HCT116 (cell line): ENCODE measurements around the gene TMA7B. TPM values are rescaled to one million over a fixed set of nuclear protein-coding genes. Genes with fewer than 3 reads are reported as not detected.

ENCODE experiments used
- ATAC-seq: fragments of 200-7000 bp; cut with Tn5 transposase; 2 replicates; pipeline ENCODE4 v1.9.1; 2020; ENCODE audit warnings: mild to moderate bottlenecking, moderate library complexity
- BruUV-seq: library from RNA; stranded (reverse); fragments of 400-500 nt; replicated peaks from 2 replicates; lab custom pipeline; 2021; lab: Mats Ljungman, UMichigan
- CTCF ChIA-PET: fragments of 300-600 bp; sonication (Branson Sonifier 250); formaldehyde crosslinking; loops from one replicate; lab custom pipeline; 2021; ENCODE audit warnings: antibody characterized with exemption; lab: Charles Lee
- POLR2A ChIA-PET: fragments of 300-600, 350-600 bp; sonication (Branson Sonifier 250); formaldehyde crosslinking; loops from one replicate; lab custom pipeline; 2021; ENCODE audit warnings: antibody characterized with exemption; lab: Charles Lee
- RAD21 ChIA-PET, 2 experiments: fragments of 300-600 bp; sonication (Branson Sonifier 250); formaldehyde crosslinking; loops; one replicate each; lab custom pipeline; 2023; ENCODE audit warnings: low total read pairs in 2 of 2; ENCODE audit not compliant: uncharacterized antibody in 2 of 2, unreplicated experiment in 2 of 2, low non-redundant PET in 1 of 2; lab: Charles Lee
- DNase-seq: peaks from one replicate; pipeline ENCODE4 v3.0.0-alpha.2; 2010; ENCODE audit warnings: low read depth, low spot score
- H2AFZ ChIP-seq: fragments of 200-600 bp; shearing (Covaris generic), sonication (generic); 2 replicates; pipeline ENCODE4 v1.6.1; 2017; ENCODE audit warnings: low read depth, mixed run types, mixed read lengths, antibody characterized with exemption, low read length; ENCODE audit not compliant: poor library complexity, severe bottlenecking
- H3K27ac ChIP-seq: 2 replicates; pipeline ENCODE4 v1.5.1; 2012; ENCODE audit warnings: low read depth, low read length
- H3K27me3 ChIP-seq: fragments of 200-600 bp; sonication (generic); 2 replicates; pipeline ENCODE4 v1.6.1; 2016; ENCODE audit warnings: mixed run types, low read length, mixed read lengths; ENCODE audit not compliant: insufficient read depth
- H3K36me3 ChIP-seq, 2 experiments: fragments of 200-500 bp in 1 of 2; fragments of 200-600 bp in 1 of 2; sonication (Bioruptor generic) in 1 of 2; sonication (generic) in 1 of 2; 2 replicates each; pipeline versions ENCODE4 v1.5.1 to v1.6.1; 2014 to 2016; ENCODE audit warnings: low read length in 2 of 2, inconsistent platforms in 1 of 2, mixed read lengths in 1 of 2, mixed run types in 1 of 2; ENCODE audit not compliant: insufficient read depth in 2 of 2, control insufficient read depth in 1 of 2
- H3K4me1 ChIP-seq, 2 experiments: fragments of 200-600 bp in 1 of 2; sonication (generic) in 1 of 2; 2 replicates each; pipeline versions ENCODE4 v1.5.1 to v1.6.1; 2012 to 2017; ENCODE audit warnings: low read length in 2 of 2, inconsistent platforms in 1 of 2, mild to moderate bottlenecking in 1 of 2, mixed read lengths in 1 of 2, mixed run types in 1 of 2, moderate library complexity in 1 of 2; ENCODE audit not compliant: insufficient read depth in 2 of 2, control insufficient read depth in 1 of 2
- H3K4me2 ChIP-seq: fragments of 200-600 bp; sonication (generic); 2 replicates; pipeline ENCODE4 v1.6.1; 2017; ENCODE audit warnings: mixed run types, low read length, mixed read lengths
- H3K4me3 ChIP-seq, 2 experiments: fragments of 200-600 bp in 1 of 2; sonication (generic) in 1 of 2; replicated peaks in 1 of 2; 2 replicates each; pipeline ENCODE4 v1.5.1; 2011 to 2016; ENCODE audit warnings: low read length in 2 of 2, control low read depth in 1 of 2, low read depth in 1 of 2, mild to moderate bottlenecking in 1 of 2, mixed read lengths in 1 of 2, mixed run types in 1 of 2
- H3K79me2 ChIP-seq: fragments of 200-600 bp; sonication (generic); 2 replicates; pipeline ENCODE4 v1.6.1; 2017; ENCODE audit warnings: mild to moderate bottlenecking, mixed run types, low read length, moderate library complexity, mixed read lengths; ENCODE audit not compliant: insufficient read depth
- H3K9ac ChIP-seq: fragments of 200-600 bp; sonication (generic); 2 replicates; pipeline ENCODE4 v1.6.1; 2016; ENCODE audit warnings: low read length, mixed read lengths
- H3K9me2 ChIP-seq: fragments of 200-600 bp; sonication (generic), shearing (Covaris generic); 2 replicates; pipeline ENCODE4 v1.6.1; 2017; ENCODE audit warnings: mixed run types, mild to moderate bottlenecking, moderate library complexity; ENCODE audit not compliant: insufficient read depth
- H3K9me3 ChIP-seq, 2 experiments: fragments of 200-500 bp in 1 of 2; fragments of 200-600 bp in 1 of 2; sonication (Bioruptor generic) in 1 of 2; sonication (generic) in 1 of 2; 2 replicates each; pipeline ENCODE4 v1.6.1; 2014 to 2017; ENCODE audit warnings: low read length in 2 of 2, mixed read lengths in 2 of 2, inconsistent platforms in 1 of 2, low read depth in 1 of 2, mild to moderate bottlenecking in 1 of 2, mixed run types in 1 of 2, moderate library complexity in 1 of 2; ENCODE audit not compliant: control insufficient read depth in 1 of 2, insufficient read depth in 1 of 2
- H4K20me1 ChIP-seq: fragments of 200-600 bp; sonication (generic), shearing (Covaris generic); 2 replicates; pipeline ENCODE4 v1.6.1; 2017; ENCODE audit warnings: mixed run types, mild to moderate bottlenecking, moderate library complexity; ENCODE audit not compliant: insufficient read depth
- ATF3 ChIP-seq: IDR thresholded peaks from 2 replicates; pipeline ENCODE4 v1.6.1; 2012
- EGR1 ChIP-seq: IDR thresholded peaks from 2 replicates; pipeline ENCODE4 v1.6.1; 2012; ENCODE audit warnings: low read depth
- ELF1 ChIP-seq: IDR thresholded peaks from 2 replicates; pipeline ENCODE4 v1.6.1; 2012; ENCODE audit warnings: low read depth, borderline replicate concordance
- FOSL1 ChIP-seq: IDR thresholded peaks from 2 replicates; pipeline ENCODE4 v1.6.1; 2012; ENCODE audit warnings: low read depth
- MAX ChIP-seq: IDR thresholded peaks from 2 replicates; pipeline ENCODE4 v1.6.1; 2012
- RAD21 ChIP-seq: IDR thresholded peaks from 2 replicates; pipeline ENCODE4 v1.6.1; 2012; ENCODE audit warnings: low read depth, mild to moderate bottlenecking
- SIN3A ChIP-seq: IDR thresholded peaks from 2 replicates; pipeline ENCODE4 v1.6.1; 2012; ENCODE audit warnings: low read depth
- SP1 ChIP-seq: IDR thresholded peaks from 2 replicates; pipeline ENCODE4 v1.6.1; 2012; ENCODE audit warnings: low read depth
- TCF7L2 ChIP-seq: IDR thresholded peaks from 2 replicates; pipeline ENCODE4 v1.7.0; 2011; ENCODE audit warnings: borderline replicate concordance, inconsistent platforms; ENCODE audit not compliant: insufficient read depth, insufficient read length; ENCODE audit errors: extremely low read depth
- YY1 ChIP-seq: IDR thresholded peaks from 2 replicates; pipeline ENCODE4 v1.6.1; 2011; ENCODE audit warnings: low read length, low read depth, moderate library complexity, mild to moderate bottlenecking; ENCODE audit not compliant: insufficient replicate concordance; ENCODE audit errors: extremely low read depth
- ZFX ChIP-seq: fragments of 450-650 bp; IDR thresholded peaks from 2 replicates; pipeline ENCODE4 v1.6.1; 2017
- intact Hi-C: fragments of 100-400 bp; cut with micrococcal nuclease; formaldehyde crosslinking; loops from 2 replicates; pipeline ENCODE4 v1.10.0; 2022
- total RNA-seq: library from RNA; stranded (reverse); gene quantifications from one replicate; pipeline ENCODE4 v1.2.1, GENCODE V29; 2021; ENCODE audit not compliant: unreplicated experiment
- TF ChIP-seq, protein P1 (sequence below): IDR thresholded peaks from 2 replicates; pipeline ENCODE4 v1.6.1; 2012; ENCODE audit warnings: low read depth

The TMA7B gene
- total RNA-seq, 1 experiment from 2014 or later, result not detected

- H3K79me2 ChIP-seq, result peaks cover 83% of the 10 kb centered on the region
- intact Hi-C loops, result no loop called here
- no peak overlapping the region for H3K9ac ChIP-seq
These were observed 39.1 kb downstream of the TMA7B start for GRCh38 chr22:39999144-39999757.

DNA sequence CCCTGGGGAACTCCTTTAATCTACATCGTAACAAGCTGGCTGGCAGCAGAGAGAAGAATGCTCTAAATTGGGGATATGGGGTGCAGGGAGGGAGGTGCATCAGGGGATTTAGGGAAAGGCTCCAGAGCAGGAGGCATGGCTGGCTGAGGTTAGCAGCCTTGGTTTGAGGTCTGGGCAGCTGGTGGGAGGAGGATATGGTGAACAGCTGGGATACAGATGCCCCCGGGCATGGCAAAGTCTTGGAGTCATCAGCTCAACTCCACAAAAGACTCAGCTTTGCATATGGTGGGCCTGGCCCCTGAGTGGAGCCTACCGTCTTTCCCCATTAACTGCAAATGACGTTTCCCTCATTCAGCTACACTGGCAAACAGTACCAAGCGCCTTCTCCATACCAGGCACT is 40.0 kb downstream of the TMA7B start:
- CTCF ChIA-PET, result no interaction called here
- TF ChIP-seq TCF7L2 (no peak), SP1 (no peak), SIN3A (no peak), RAD21 (no peak), FOSL1 (no peak)
- TF ChIP-seq, protein P1, sequence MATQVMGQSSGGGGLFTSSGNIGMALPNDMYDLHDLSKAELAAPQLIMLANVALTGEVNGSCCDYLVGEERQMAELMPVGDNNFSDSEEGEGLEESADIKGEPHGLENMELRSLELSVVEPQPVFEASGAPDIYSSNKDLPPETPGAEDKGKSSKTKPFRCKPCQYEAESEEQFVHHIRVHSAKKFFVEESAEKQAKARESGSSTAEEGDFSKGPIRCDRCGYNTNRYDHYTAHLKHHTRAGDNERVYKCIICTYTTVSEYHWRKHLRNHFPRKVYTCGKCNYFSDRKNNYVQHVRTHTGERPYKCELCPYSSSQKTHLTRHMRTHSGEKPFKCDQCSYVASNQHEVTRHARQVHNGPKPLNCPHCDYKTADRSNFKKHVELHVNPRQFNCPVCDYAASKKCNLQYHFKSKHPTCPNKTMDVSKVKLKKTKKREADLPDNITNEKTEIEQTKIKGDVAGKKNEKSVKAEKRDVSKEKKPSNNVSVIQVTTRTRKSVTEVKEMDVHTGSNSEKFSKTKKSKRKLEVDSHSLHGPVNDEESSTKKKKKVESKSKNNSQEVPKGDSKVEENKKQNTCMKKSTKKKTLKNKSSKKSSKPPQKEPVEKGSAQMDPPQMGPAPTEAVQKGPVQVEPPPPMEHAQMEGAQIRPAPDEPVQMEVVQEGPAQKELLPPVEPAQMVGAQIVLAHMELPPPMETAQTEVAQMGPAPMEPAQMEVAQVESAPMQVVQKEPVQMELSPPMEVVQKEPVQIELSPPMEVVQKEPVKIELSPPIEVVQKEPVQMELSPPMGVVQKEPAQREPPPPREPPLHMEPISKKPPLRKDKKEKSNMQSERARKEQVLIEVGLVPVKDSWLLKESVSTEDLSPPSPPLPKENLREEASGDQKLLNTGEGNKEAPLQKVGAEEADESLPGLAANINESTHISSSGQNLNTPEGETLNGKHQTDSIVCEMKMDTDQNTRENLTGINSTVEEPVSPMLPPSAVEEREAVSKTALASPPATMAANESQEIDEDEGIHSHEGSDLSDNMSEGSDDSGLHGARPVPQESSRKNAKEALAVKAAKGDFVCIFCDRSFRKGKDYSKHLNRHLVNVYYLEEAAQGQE, result no peak
- no peak overlapping the region for H3K4me2 ChIP-seq
- H3K36me3 ChIP-seq, result peaks cover 6% of the 10 kb centered on the region in 2 experiments; a peak in 2 of 4 replicates
- RAD21 ChIA-PET, result no interaction called here
- H3K4me1 ChIP-seq, result peaks cover 21 to 34% of the 10 kb centered on the region in 2 experiments
- intact Hi-C loops, result no loop called here
- H3K9me2 ChIP-seq, result no peaks in the 10 kb centered on the region
- POLR2A ChIA-PET, result no interaction called here
- BruUV-seq, result no TSS peak
- no peak overlapping the region for H3K4me3 ChIP-seq
- no peak overlapping the region for H3K9ac ChIP-seq
- H3K27me3 ChIP-seq, result no peaks in the 10 kb centered on the region
- no peak overlapping the region for H3K27ac ChIP-seq
- no peaks in the 10 kb centered on the region for H3K9me3 ChIP-seq
- H4K20me1 ChIP-seq, result no peaks in the 10 kb centered on the region
- DNase-seq (no peak), ATAC-seq (no peak)
- H2AFZ ChIP-seq, result no peak overlapping the region
- H3K79me2 ChIP-seq, result peaks cover 85% of the 10 kb centered on the region

More at GRCh38 chr22:39999144-39999757, 39.1 kb downstream of the TMA7B start:
- ChIA-PET CTCF (no interaction called here), RAD21 (no interaction called here), POLR2A (no interaction called here)
- Histone ChIP-seq H3K4me1 (peaks cover 23 to 38% of the 10 kb centered on the region in 2 experiments), H3K27me3 (no peaks in the 10 kb centered on the region), H3K4me3 (no peak overlapping the region), H3K9me2 (no peaks in the 10 kb centered on the region), H3K36me3 (peaks cover 6% of the 10 kb centered on the region in 2 experiments; a peak in 2 of 4 replicates), H3K27ac (no peak overlapping the region), H3K4me2 (no peak overlapping the region), H2AFZ (no peak overlapping the region), H4K20me1 (no peaks in the 10 kb centered on the region), H3K9me3 (no peaks in the 10 kb centered on the region)
- no peak for ATAC-seq
- TF ChIP-seq YY1 (no peak), ELF1 (no peak), MAX (no peak), ATF3 (no peak), ZFX (no peak), EGR1 (no peak)
- no TSS peak for BruUV-seq
- no peak for DNase-seq
